Tibial artery (tissue), 4 donors: ENCODE measurements around the gene MGMT.

Experiments
- DNase-seq, 2 donors: peaks; one replicate each; pipeline ENCODE4 v3.0.0-alpha.2; 2019
- H3K27ac ChIP-seq, 2 donors: fragments of 200-600 bp; sonication (generic) in 1 of 2; 1 replicate in 1 of 2; 2 replicates in 1 of 2; pipeline ENCODE4 v1.5.1; 2018 to 2019; ENCODE audit warnings: mild to moderate bottlenecking in 1 of 2
- H3K27me3 ChIP-seq, 2 donors: fragments of 200-600 bp; sonication (generic) in 1 of 2; one replicate each; pipeline versions ENCODE4 v1.5.1 to v1.6.0; 2016 to 2019
- H3K36me3 ChIP-seq, 3 donors: fragments of 200-600 bp; sonication (generic) in 2 of 3; one replicate each; pipeline ENCODE4 v1.5.1; 2016 to 2019; ENCODE audit warnings: mild to moderate bottlenecking in 2 of 3
- H3K4me1 ChIP-seq, 4 donors: fragments of 200-600 bp; sonication (generic) in 2 of 4; 1 replicate in 3 of 4; 2 replicates in 1 of 4; pipeline ENCODE4 v1.5.1; 2016 to 2019
- H3K4me3 ChIP-seq, 2 donors: fragments of 200-600 bp; sonication (generic) in 1 of 2; 1 replicate in 1 of 2; 2 replicates in 1 of 2; pipeline ENCODE4 v1.5.1; 2018 to 2019; ENCODE audit warnings: mild to moderate bottlenecking in 2 of 2
- H3K9me3 ChIP-seq, 3 donors: fragments of 200-600 bp; sonication (generic) in 1 of 3; one replicate each; pipeline ENCODE4 v1.5.1; 2016 to 2019
- CTCF ChIP-seq, 2 experiments: fragments of 200-600 bp in 1 of 2; fragments of 450-650 bp in 1 of 2; IDR thresholded peaks; one replicate each; pipeline ENCODE4 v1.5.1; 2017 to 2019; ENCODE audit warnings: antibody characterized with exemption in 2 of 2, mild to moderate bottlenecking in 1 of 2, moderate library complexity in 1 of 2
- intact Hi-C: fragments of 100-400 bp; cut with DNase I; formaldehyde crosslinking; loops from one replicate; pipeline ENCODE4 v1.15.0; 2023; ENCODE audit warnings: low total_unique reads

The MGMT gene

GRCh38 chr10:129693382-129693781 is 226.3 kb downstream of the MGMT start:
- no peaks in the 10 kb centered on the region for H3K36me3 ChIP-seq
- H3K27me3 ChIP-seq, result no peaks in the 10 kb centered on the region
- TF ChIP-seq CTCF (IDR thresholded peaks at IDR 0.05), result no peak
- no peaks in the 10 kb centered on the region for H3K9me3 ChIP-seq
- DNase-seq, result no peak
- intact Hi-C loops, result no loop called here
- H3K4me1 ChIP-seq, result peaks cover 0 to 60% (median 49%) of the 10 kb centered on the region in 4 donors
- H3K27ac ChIP-seq, result no peak overlapping the region
- H3K4me3 ChIP-seq, result no peak overlapping the region

GRCh38 chr10:129694184-129694583 is 227.1 kb downstream of the MGMT start:
- no peak overlapping the region for H3K4me3 ChIP-seq
- H3K27me3 ChIP-seq, result no peaks in the 10 kb centered on the region
- no peak for DNase-seq

GRCh38 chr10:129694691-129695243 is 227.7 kb downstream of the MGMT start:
- Histone ChIP-seq H3K4me1 (peaks cover 0 to 54% (median 41%) of the 10 kb centered on the region in 4 donors), H3K36me3 (no peaks in the 10 kb centered on the region), H3K4me3 (no peak overlapping the region), H3K27ac (peak overlapping the region; percentile 17 to 51), H3K27me3 (no peaks in the 10 kb centered on the region), H3K9me3 (no peaks in the 10 kb centered on the region)
- TF ChIP-seq CTCF (IDR thresholded peaks at IDR 0.05), result no peak
- peak; percentile 64 to 80 for DNase-seq
- intact Hi-C loops, result no loop called here

More at GRCh38 chr10:129694184-129694583, 227.1 kb downstream of the MGMT start:
- no peak for TF ChIP-seq CTCF (IDR thresholded peaks at IDR 0.05)
- no peaks in the 10 kb centered on the region for H3K9me3 ChIP-seq
- H3K27ac ChIP-seq, result peak overlapping the region; percentile 17 to 51
- H3K36me3 ChIP-seq, result no peaks in the 10 kb centered on the region
- intact Hi-C loops, result no loop called here
- H3K4me1 ChIP-seq, result peaks cover 0 to 60% (median 46%) of the 10 kb centered on the region in 4 donors

GRCh38 chr10:129695671-129696070 is 228.6 kb downstream of the MGMT start:
- TF ChIP-seq CTCF (IDR thresholded peaks at IDR 0.05), result no peak
- intact Hi-C loops, result no loop called here
- no peak for DNase-seq
- H3K9me3 ChIP-seq, result no peaks in the 10 kb centered on the region
- H3K27me3 ChIP-seq, result no peaks in the 10 kb centered on the region
- H3K36me3 ChIP-seq, result no peaks in the 10 kb centered on the region
- no peak overlapping the region for H3K27ac ChIP-seq
- no peak overlapping the region for H3K4me3 ChIP-seq
- H3K4me1 ChIP-seq, result peaks cover 0 to 45% (median 34%) of the 10 kb centered on the region in 4 donors

GRCh38 chr10:129696636-129697035 is 229.6 kb downstream of the MGMT start:
- Histone ChIP-seq H3K4me1 (peaks cover 0 to 44% (median 32%) of the 10 kb centered on the region in 4 donors), H3K9me3 (no peaks in the 10 kb centered on the region), H3K36me3 (no peaks in the 10 kb centered on the region), H3K27me3 (no peaks in the 10 kb centered on the region), H3K4me3 (no peak overlapping the region), H3K27ac (no peak overlapping the region)
- no peak for DNase-seq
- TF ChIP-seq CTCF (IDR thresholded peaks at IDR 0.05), result no peak
- intact Hi-C loops, result no loop called here
